ENCODE data around the gene SLC6A18.
"Not testable (repeated sequence)": the region's sequence is repeated elsewhere in the genome, so short reads cannot be mapped to it uniquely, and the experiment has no call there.

Gene SLC6A18

GRCh38 chr5:1255081-1255561, 29.9 kb downstream of the SLC6A18 start:
- Mint-ChIP-seq H3K4me3 (peak overlapping the region; percentile 73), H3K27ac (no peak overlapping the region), H3K27me3 (no peaks in the 10 kb centered on the region), H3K36me3 (peaks cover 3% of the 10 kb centered on the region), H3K9me3 (ENCODE audit: low read depth) (no peaks in the 10 kb centered on the region), H3K4me1 (ENCODE audit: low read depth) (peaks cover 17% of the 10 kb centered on the region)

- no peaks in the 10 kb centered on the region for H3K27me3 Mint-ChIP-seq
- no peak overlapping the region for H3K27ac Mint-ChIP-seq
- no peak overlapping the region for H3K4me3 Mint-ChIP-seq
- H3K36me3 Mint-ChIP-seq, result peaks cover 3% of the 10 kb centered on the region
- no peaks in the 10 kb centered on the region for H3K9me3 Mint-ChIP-seq (ENCODE audit: low read depth)
- H3K4me1 Mint-ChIP-seq (ENCODE audit: low read depth), result peaks cover 17% of the 10 kb centered on the region
Measured at GRCh38 chr5:1256776-1257175, 31.6 kb downstream of the SLC6A18 start.

GRCh38 chr5:1257363-1257762, 32.2 kb downstream of the SLC6A18 start:
- Mint-ChIP-seq H3K4me3 (no peak overlapping the region), H3K9me3 (ENCODE audit: low read depth) (peaks cover 3% of the 10 kb centered on the region), H3K4me1 (ENCODE audit: low read depth) (peaks cover 17% of the 10 kb centered on the region), H3K27ac (no peak overlapping the region), H3K27me3 (no peaks in the 10 kb centered on the region), H3K36me3 (peaks cover 8% of the 10 kb centered on the region)

- Mint-ChIP-seq H3K27ac (no peak overlapping the region), H3K36me3 (peaks cover 12% of the 10 kb centered on the region), H3K4me1 (ENCODE audit: low read depth) (peaks cover 17% of the 10 kb centered on the region), H3K4me3 (no peak overlapping the region), H3K9me3 (ENCODE audit: low read depth) (peaks cover 7% of the 10 kb centered on the region), H3K27me3 (no peaks in the 10 kb centered on the region)
Measured at GRCh38 chr5:1257841-1258240, 32.7 kb downstream of the SLC6A18 start.

- peaks cover 7% of the 10 kb centered on the region for H3K9me3 Mint-ChIP-seq (ENCODE audit: low read depth)
- no peak overlapping the region for H3K27ac Mint-ChIP-seq
- no peak overlapping the region for H3K4me3 Mint-ChIP-seq
- H3K4me1 Mint-ChIP-seq (ENCODE audit: low read depth), result peaks cover 12% of the 10 kb centered on the region
- H3K36me3 Mint-ChIP-seq, result peaks cover 12% of the 10 kb centered on the region
- H3K27me3 Mint-ChIP-seq, result no peaks in the 10 kb centered on the region
Measured at GRCh38 chr5:1259806-1260480, 34.8 kb downstream of the SLC6A18 start.

GRCh38 chr5:1261643-1262042, 36.5 kb downstream of the SLC6A18 start:
- peaks cover 7% of the 10 kb centered on the region for H3K9me3 Mint-ChIP-seq (ENCODE audit: low read depth)
- peaks cover 12% of the 10 kb centered on the region for H3K36me3 Mint-ChIP-seq
- H3K4me3 Mint-ChIP-seq, result no peak overlapping the region
- no peaks in the 10 kb centered on the region for H3K4me1 Mint-ChIP-seq (ENCODE audit: low read depth)
- H3K27ac Mint-ChIP-seq, result no peak overlapping the region
- no peaks in the 10 kb centered on the region for H3K27me3 Mint-ChIP-seq

- peaks cover 12% of the 10 kb centered on the region for H3K36me3 Mint-ChIP-seq
- H3K4me1 Mint-ChIP-seq (ENCODE audit: low read depth), result no peaks in the 10 kb centered on the region
- peak overlapping the region; percentile 34 for H3K27ac Mint-ChIP-seq
- H3K27me3 Mint-ChIP-seq, result no peaks in the 10 kb centered on the region
- H3K4me3 Mint-ChIP-seq, result no peak overlapping the region
- peaks cover 7% of the 10 kb centered on the region for H3K9me3 Mint-ChIP-seq (ENCODE audit: low read depth)
Measured at GRCh38 chr5:1262381-1262780, 37.2 kb downstream of the SLC6A18 start.

- Mint-ChIP-seq H3K4me1 (ENCODE audit: low read depth) (peaks cover 14% of the 10 kb centered on the region), H3K4me3 (no peak overlapping the region), H3K27me3 (no peaks in the 10 kb centered on the region), H3K27ac (no peak overlapping the region), H3K9me3 (ENCODE audit: low read depth) (peaks cover 7% of the 10 kb centered on the region), H3K36me3 (peaks cover 9% of the 10 kb centered on the region)
Measured at GRCh38 chr5:1264211-1264610, 39.0 kb downstream of the SLC6A18 start.

- Mint-ChIP-seq H3K9me3 (ENCODE audit: low read depth) (peaks cover 7% of the 10 kb centered on the region), H3K27ac (no peak overlapping the region), H3K4me3 (no peak overlapping the region), H3K27me3 (no peaks in the 10 kb centered on the region), H3K4me1 (ENCODE audit: low read depth) (peaks cover 14% of the 10 kb centered on the region), H3K36me3 (peaks cover 9% of the 10 kb centered on the region)
Measured at GRCh38 chr5:1265026-1265425, 39.8 kb downstream of the SLC6A18 start.

GRCh38 chr5:1265461-1266455, 40.6 kb downstream of the SLC6A18 start:
- H3K4me3 Mint-ChIP-seq, result no peak overlapping the region
- peaks cover 9% of the 10 kb centered on the region for H3K36me3 Mint-ChIP-seq
- peaks cover 14% of the 10 kb centered on the region for H3K4me1 Mint-ChIP-seq (ENCODE audit: low read depth)
- H3K27me3 Mint-ChIP-seq, result no peaks in the 10 kb centered on the region
- no peak overlapping the region for H3K27ac Mint-ChIP-seq
- peaks cover 7% of the 10 kb centered on the region for H3K9me3 Mint-ChIP-seq (ENCODE audit: low read depth)

- Mint-ChIP-seq H3K4me3 (no peak overlapping the region), H3K27me3 (no peaks in the 10 kb centered on the region), H3K27ac (no peak overlapping the region), H3K9me3 (ENCODE audit: low read depth) (peaks cover 7% of the 10 kb centered on the region), H3K4me1 (ENCODE audit: low read depth) (peaks cover 14% of the 10 kb centered on the region), H3K36me3 (peaks cover 9% of the 10 kb centered on the region)
Measured at GRCh38 chr5:1266791-1267190, 41.6 kb downstream of the SLC6A18 start.

GRCh38 chr5:1267464-1267863, 42.3 kb downstream of the SLC6A18 start:
- H3K9me3 Mint-ChIP-seq (ENCODE audit: low read depth); H3K27me3 Mint-ChIP-seq; H3K36me3 Mint-ChIP-seq; H3K27ac Mint-ChIP-seq; H3K4me3 Mint-ChIP-seq: not testable (repeated sequence)
- H3K4me1 Mint-ChIP-seq (ENCODE audit: low read depth), result peaks cover 14% of the 10 kb centered on the region

GRCh38 chr5:1268056-1268455, 42.9 kb downstream of the SLC6A18 start:
- no peak overlapping the region for H3K4me3 Mint-ChIP-seq
- H3K9me3 Mint-ChIP-seq (ENCODE audit: low read depth), result no peaks in the 10 kb centered on the region
- no peaks in the 10 kb centered on the region for H3K27me3 Mint-ChIP-seq
- H3K27ac Mint-ChIP-seq, result no peak overlapping the region
- H3K36me3 Mint-ChIP-seq, result no peaks in the 10 kb centered on the region
- H3K4me1 Mint-ChIP-seq (ENCODE audit: low read depth), result peaks cover 14% of the 10 kb centered on the region

- Mint-ChIP-seq H3K9me3 (ENCODE audit: low read depth) (no peaks in the 10 kb centered on the region), H3K4me1 (ENCODE audit: low read depth) (peaks cover 14% of the 10 kb centered on the region), H3K27me3 (no peaks in the 10 kb centered on the region), H3K36me3 (no peaks in the 10 kb centered on the region), H3K27ac (peak overlapping the region; percentile 16), H3K4me3 (no peak overlapping the region)
Measured at GRCh38 chr5:1268666-1269065, 43.5 kb downstream of the SLC6A18 start.

GRCh38 chr5:1270426-1270825, 45.2 kb downstream of the SLC6A18 start:
- Mint-ChIP-seq H3K4me1 (ENCODE audit: low read depth) (peaks cover 14% of the 10 kb centered on the region), H3K9me3 (ENCODE audit: low read depth) (no peaks in the 10 kb centered on the region), H3K27me3 (no peaks in the 10 kb centered on the region), H3K36me3 (no peaks in the 10 kb centered on the region), H3K27ac (no peak overlapping the region), H3K4me3 (no peak overlapping the region)

All from activated naive CD8-positive, alpha-beta T cell (primary cell).